Nephron (organoid): ENCODE results near the gene PDE4D.

Experiments
- H3K27ac Mint-ChIP-seq, 3 experiments: 2 replicates each; pipeline ENCODE4 v1.8.0; 2020; ENCODE audit warnings: mixed read lengths in 3 of 3, mild to moderate bottlenecking in 2 of 3, moderate library complexity in 1 of 3
- H3K27me3 Mint-ChIP-seq: 2 replicates; pipeline ENCODE4 v1.8.0; 2021; ENCODE audit warnings: low read depth, mild to moderate bottlenecking, moderate library complexity, mixed read lengths
- H3K36me3 Mint-ChIP-seq: 2 replicates; pipeline ENCODE4 v1.8.0; 2020; ENCODE audit warnings: low read depth, mixed read lengths
- H3K4me1 Mint-ChIP-seq: 2 replicates; pipeline ENCODE4 v1.8.0; 2020; ENCODE audit warnings: mixed read lengths
- H3K4me3 Mint-ChIP-seq, 3 experiments: 2 replicates each; pipeline ENCODE4 v1.8.0; 2020; ENCODE audit warnings: mild to moderate bottlenecking in 3 of 3, mixed read lengths in 3 of 3, moderate library complexity in 2 of 3
- H3K9me3 Mint-ChIP-seq: 2 replicates; pipeline ENCODE4 v1.8.0; 2020; ENCODE audit warnings: mixed read lengths
- CTCF ChIP-seq, 3 experiments: fragments of 200-600 bp; sonication (generic); IDR thresholded peaks; one replicate each; pipeline ENCODE4 v1.5.0; 2021; ENCODE audit warnings: antibody characterized with exemption in 3 of 3; ENCODE audit not compliant: unreplicated experiment in 3 of 3

Gene PDE4D

GRCh38 chr5:59142138-59142537 is 751.4 kb downstream of the PDE4D start:
- Mint-ChIP-seq H3K27me3 (no peaks in the 10 kb centered on the region), H3K27ac (no peak overlapping the region), H3K9me3 (no peaks in the 10 kb centered on the region), H3K4me1 (no peaks in the 10 kb centered on the region), H3K36me3 (no peaks in the 10 kb centered on the region), H3K4me3 (no peak overlapping the region)
- TF ChIP-seq CTCF (IDR thresholded peaks at IDR 0.05; ENCODE audit: unreplicated experiment in 3 of 3), result no peak

- no peak for TF ChIP-seq CTCF (IDR thresholded peaks at IDR 0.05; ENCODE audit: unreplicated experiment in 3 of 3)
- Mint-ChIP-seq H3K27ac (no peak overlapping the region), H3K4me1 (no peaks in the 10 kb centered on the region), H3K9me3 (no peaks in the 10 kb centered on the region), H3K27me3 (no peaks in the 10 kb centered on the region), H3K4me3 (no peak overlapping the region), H3K36me3 (no peaks in the 10 kb centered on the region)
Measured at GRCh38 chr5:59140133-59140532, 753.4 kb downstream of the PDE4D start.

GRCh38 chr5:59139695-59140094 is 753.8 kb downstream of the PDE4D start:
- H3K27ac Mint-ChIP-seq, result no peak overlapping the region
- no peaks in the 10 kb centered on the region for H3K9me3 Mint-ChIP-seq
- no peaks in the 10 kb centered on the region for H3K36me3 Mint-ChIP-seq
- TF ChIP-seq CTCF (IDR thresholded peaks at IDR 0.05; ENCODE audit: unreplicated experiment in 3 of 3), result no peak
- H3K27me3 Mint-ChIP-seq, result no peaks in the 10 kb centered on the region
- no peaks in the 10 kb centered on the region for H3K4me1 Mint-ChIP-seq
- no peak overlapping the region for H3K4me3 Mint-ChIP-seq

- no peak for TF ChIP-seq CTCF (IDR thresholded peaks at IDR 0.05; ENCODE audit: unreplicated experiment in 3 of 3)
- Mint-ChIP-seq H3K4me1 (no peaks in the 10 kb centered on the region), H3K27me3 (no peaks in the 10 kb centered on the region), H3K9me3 (no peaks in the 10 kb centered on the region), H3K36me3 (no peaks in the 10 kb centered on the region), H3K4me3 (no peak overlapping the region), H3K27ac (no peak overlapping the region)
Measured at GRCh38 chr5:59138509-59138908, 755.0 kb downstream of the PDE4D start.

- H3K27me3 Mint-ChIP-seq, result no peaks in the 10 kb centered on the region
Measured at GRCh38 chr5:59137846-59138245, 755.7 kb downstream of the PDE4D start.

More at GRCh38 chr5:59137846-59138245, 755.7 kb downstream of the PDE4D start:
- no peak for TF ChIP-seq CTCF (IDR thresholded peaks at IDR 0.05; ENCODE audit: unreplicated experiment in 3 of 3)
- Mint-ChIP-seq H3K4me3 (no peak overlapping the region), H3K36me3 (no peaks in the 10 kb centered on the region), H3K9me3 (no peaks in the 10 kb centered on the region), H3K4me1 (no peaks in the 10 kb centered on the region), H3K27ac (no peak overlapping the region)
